AG10803 (cell line): ENCODE results near the gene CDC42SE2.
A peak's percentile ranks its signal among the peaks of the same experiment; 100 is the strongest.
"Not testable (repeated sequence)": the region's sequence is repeated elsewhere in the genome, so short reads cannot be mapped to it uniquely, and the experiment has no call there.

Experiments used
- DNase-seq: peaks from one replicate; pipeline ENCODE4 v3.0.0; 2010; ENCODE audit warnings: low read depth
- H3K4me3 ChIP-seq: 2 replicates; pipeline ENCODE4 v1.5.1; 2011; ENCODE audit warnings: mild to moderate bottlenecking, low read length, control low read depth
- CTCF ChIP-seq: conservative IDR thresholded peaks from 2 replicates; pipeline ENCODE4 v1.5.1; 2011; ENCODE audit warnings: mild to moderate bottlenecking, low read length, control low read depth, inconsistent platforms

Gene CDC42SE2

GRCh38 chr5:131396630-131397273, 132.9 kb downstream of the CDC42SE2 start:
- no peak for DNase-seq
- TF ChIP-seq CTCF, result no peak
- no peak overlapping the region for H3K4me3 ChIP-seq

GRCh38 chr5:131399007-131399406, 135.2 kb downstream of the CDC42SE2 start:
- not testable (repeated sequence) for H3K4me3 ChIP-seq, DNase-seq

- DNase-seq, result no peak
- no peak overlapping the region for H3K4me3 ChIP-seq
- TF ChIP-seq CTCF, result no peak
Measured at GRCh38 chr5:131400585-131400984, 136.7 kb downstream of the CDC42SE2 start.

GRCh38 chr5:131405674-131406073, 141.8 kb downstream of the CDC42SE2 start:
- TF ChIP-seq CTCF, result no peak
- DNase-seq, result no peak
- no peak overlapping the region for H3K4me3 ChIP-seq

GRCh38 chr5:131406076-131406475, 142.2 kb downstream of the CDC42SE2 start:
- no peak for TF ChIP-seq CTCF
- no peak overlapping the region for H3K4me3 ChIP-seq
- DNase-seq, result no peak

- DNase-seq, result no peak
- H3K4me3 ChIP-seq, result no peak overlapping the region
- TF ChIP-seq CTCF, result no peak
Measured at GRCh38 chr5:131406975-131407638, 143.3 kb downstream of the CDC42SE2 start.

GRCh38 chr5:131413605-131414559, 150.0 kb downstream of the CDC42SE2 start:
- no peak for TF ChIP-seq CTCF
- no peak overlapping the region for H3K4me3 ChIP-seq
- DNase-seq, result peak; percentile 52
